Measurements from ENCODE around the gene TUBA4A.

- TF ChIP-seq POLR2A (IDR thresholded peaks at IDR 0.05) (no peak), CTCF (IDR thresholded peaks at IDR 0.05) (no peak)
Observed at GRCh38 chr2:219214141-219214540, 39.6 kb downstream of the TUBA4A start.

Measured in testis (tissue), 2 donors.